Erythroblast (primary cell): ENCODE results near the gene SLC24A3.

Experiments
- GATA1 ChIP-seq: IDR thresholded peaks from 2 replicates; pipeline ENCODE4 v1.6.1; 2011; ENCODE audit warnings: low read depth, mild to moderate bottlenecking, control low read depth, low read length, moderate library complexity
- POLR2A ChIP-seq: IDR thresholded peaks from 2 replicates; pipeline ENCODE4 v1.6.1; 2011; ENCODE audit warnings: mild to moderate bottlenecking, low read length

DNA sequence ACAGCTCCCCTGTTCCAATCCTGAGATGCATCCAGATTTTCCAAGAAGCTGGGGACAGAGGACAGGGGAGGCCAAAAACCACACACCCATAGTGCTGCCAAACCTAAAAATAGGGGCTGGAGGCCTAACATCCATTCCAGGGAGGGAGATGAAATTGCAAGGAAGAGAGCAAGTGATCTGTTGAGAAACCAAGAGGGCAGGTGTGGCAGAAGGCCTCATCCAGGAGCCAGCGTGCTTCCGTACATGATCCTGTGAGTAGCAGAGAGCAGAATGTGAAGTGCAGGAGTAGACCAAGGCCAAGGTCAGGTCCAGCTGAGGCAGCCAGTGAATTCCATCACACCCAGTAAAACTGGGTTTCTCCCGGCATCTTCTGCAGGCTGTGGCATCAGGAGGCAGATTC lies 377.9 kb downstream of the SLC24A3 start:
- no peak for TF ChIP-seq POLR2A
- TF ChIP-seq GATA1: no peak
